Caco-2 (cell line): ENCODE measurements around the gene LRRC1. TPM values are rescaled to one million over a fixed set of nuclear protein-coding genes. Genes with fewer than 3 reads are reported as not detected.

Source experiments
- BruUV-seq: library from RNA; stranded (reverse); fragments of 400-500 nt; replicated peaks from 2 replicates; lab custom pipeline; 2021; lab: Mats Ljungman, UMichigan
- CTCF ChIA-PET: fragments of 300-600 bp; sonication (Branson Sonifier 250); formaldehyde crosslinking; loops from one replicate; lab custom pipeline; 2022; ENCODE audit warnings: antibody characterized with exemption; lab: Charles Lee
- POLR2A ChIA-PET: fragments of 300-600 bp; sonication (Branson Sonifier 250); formaldehyde crosslinking; loops from one replicate; lab custom pipeline; 2022; ENCODE audit warnings: antibody characterized with exemption; lab: Charles Lee
- DNase-seq, 2 experiments: peaks; one replicate each; pipeline versions ENCODE4 v3.0.0 to v3.0.0-alpha.2; 2020 to 2022
- H3K27me3 ChIP-seq: replicated peaks from 2 replicates; pipeline ENCODE4 v1.6.0; 2011; ENCODE audit warnings: low read length; ENCODE audit not compliant: control insufficient read depth, insufficient read depth
- H3K36me3 ChIP-seq: 2 replicates; pipeline ENCODE4 v1.5.1; 2011; ENCODE audit warnings: low read length; ENCODE audit not compliant: control insufficient read depth, insufficient read depth
- H3K4me1 ChIP-seq: fragments of 250-450 bp; sonication (Bioruptor Pico); 2 replicates; pipeline ENCODE4 v1.5.1; 2020; ENCODE audit warnings: mild to moderate bottlenecking
- H3K4me3 ChIP-seq: 2 replicates; pipeline ENCODE4 v1.5.1; 2011; ENCODE audit warnings: low read depth, mild to moderate bottlenecking, control low read depth, low read length
- H3K9me3 ChIP-seq: fragments of 250-450 bp; sonication (Bioruptor Pico); 2 replicates; pipeline ENCODE4 v1.5.1; 2020; ENCODE audit warnings: mild to moderate bottlenecking, moderate library complexity
- H3K27ac Mint-ChIP-seq: one replicate; pipeline ENCODE4 v1.8.0; 2022; ENCODE audit warnings: mixed read lengths; ENCODE audit not compliant: unreplicated experiment
- H3K27me3 Mint-ChIP-seq: one replicate; pipeline ENCODE4 v1.8.0; 2022; ENCODE audit warnings: mixed read lengths; ENCODE audit not compliant: insufficient read depth, unreplicated experiment
- H3K36me3 Mint-ChIP-seq: one replicate; pipeline ENCODE4 v1.8.0; 2022; ENCODE audit warnings: mild to moderate bottlenecking, mixed read lengths; ENCODE audit not compliant: insufficient read depth, unreplicated experiment
- H3K4me1 Mint-ChIP-seq: one replicate; pipeline ENCODE4 v1.8.0; 2022; ENCODE audit warnings: low read depth, mixed read lengths; ENCODE audit not compliant: unreplicated experiment
- H3K4me3 Mint-ChIP-seq: one replicate; pipeline ENCODE4 v1.8.0; 2022; ENCODE audit warnings: mild to moderate bottlenecking, moderate library complexity, mixed read lengths; ENCODE audit not compliant: unreplicated experiment
- H3K9me3 Mint-ChIP-seq: one replicate; pipeline ENCODE4 v1.8.0; 2022; ENCODE audit warnings: mixed read lengths; ENCODE audit not compliant: unreplicated experiment
- intact Hi-C: fragments of 100-400 bp; cut with micrococcal nuclease; formaldehyde crosslinking; loops from one replicate; pipeline ENCODE4 v1.10.0; 2022; ENCODE audit not compliant: unreplicated experiment
- total RNA-seq: library from RNA; stranded (reverse); gene quantifications from 2 replicates; pipeline ENCODE4 v1.2.3, GENCODE V29; 2022
- TF ChIP-seq, protein P1 (sequence below), 2 experiments: fragments of 200-600 bp in 1 of 2; IDR thresholded peaks; 1 replicate in 1 of 2; 2 replicates in 1 of 2; pipeline versions ENCODE4 v1.5.1 to v1.8.0; 2011 to 2022; ENCODE audit warnings: antibody characterized with exemption in 1 of 2, control low read depth in 1 of 2, inconsistent platforms in 1 of 2, low read depth in 1 of 2, low read length in 1 of 2, mild to moderate bottlenecking in 1 of 2, moderate library complexity in 1 of 2; ENCODE audit not compliant: insufficient read depth in 1 of 2, severe bottlenecking in 1 of 2, unreplicated experiment in 1 of 2

The LRRC1 gene
- total RNA-seq, 1 experiment from 2014 or later, result 60.8 TPM

GRCh38 chr6:53924821-53925422 is 130.1 kb downstream of the LRRC1 start:
- ChIA-PET POLR2A (interaction anchor here (1.0 kb wide), 1 partner anchor 132 kb away, joined by 3 read pairs; no protein-coding TSS in a partner anchor), CTCF (no interaction called here)
- no peaks in the 10 kb centered on the region for H3K27me3 ChIP-seq
- H3K27ac Mint-ChIP-seq, result peak overlapping the region; percentile 45
- no peaks in the 10 kb centered on the region for H3K9me3 ChIP-seq
- no peak overlapping the region for H3K4me3 ChIP-seq
- no peaks in the 10 kb centered on the region for H3K27me3 Mint-ChIP-seq
- no peaks in the 10 kb centered on the region for H3K36me3 ChIP-seq
- H3K9me3 Mint-ChIP-seq, result no peaks in the 10 kb centered on the region
- H3K4me3 Mint-ChIP-seq, result no peak overlapping the region
- intact Hi-C loops, result loop anchor here (5.0 kb wide), 2 partner anchors 32 to 133 kb away; no protein-coding TSS in a partner anchor
- peaks cover 81% of the 10 kb centered on the region for H3K36me3 Mint-ChIP-seq
- H3K4me1 Mint-ChIP-seq, result peaks cover 25% of the 10 kb centered on the region
- H3K4me1 ChIP-seq, result peaks cover 35% of the 10 kb centered on the region
- no peak for DNase-seq
- no TSS peak for BruUV-seq
- TF ChIP-seq, protein P1, sequence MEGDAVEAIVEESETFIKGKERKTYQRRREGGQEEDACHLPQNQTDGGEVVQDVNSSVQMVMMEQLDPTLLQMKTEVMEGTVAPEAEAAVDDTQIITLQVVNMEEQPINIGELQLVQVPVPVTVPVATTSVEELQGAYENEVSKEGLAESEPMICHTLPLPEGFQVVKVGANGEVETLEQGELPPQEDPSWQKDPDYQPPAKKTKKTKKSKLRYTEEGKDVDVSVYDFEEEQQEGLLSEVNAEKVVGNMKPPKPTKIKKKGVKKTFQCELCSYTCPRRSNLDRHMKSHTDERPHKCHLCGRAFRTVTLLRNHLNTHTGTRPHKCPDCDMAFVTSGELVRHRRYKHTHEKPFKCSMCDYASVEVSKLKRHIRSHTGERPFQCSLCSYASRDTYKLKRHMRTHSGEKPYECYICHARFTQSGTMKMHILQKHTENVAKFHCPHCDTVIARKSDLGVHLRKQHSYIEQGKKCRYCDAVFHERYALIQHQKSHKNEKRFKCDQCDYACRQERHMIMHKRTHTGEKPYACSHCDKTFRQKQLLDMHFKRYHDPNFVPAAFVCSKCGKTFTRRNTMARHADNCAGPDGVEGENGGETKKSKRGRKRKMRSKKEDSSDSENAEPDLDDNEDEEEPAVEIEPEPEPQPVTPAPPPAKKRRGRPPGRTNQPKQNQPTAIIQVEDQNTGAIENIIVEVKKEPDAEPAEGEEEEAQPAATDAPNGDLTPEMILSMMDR (IDR thresholded peaks at IDR 0.05; ENCODE audit: insufficient read depth in 1 of 2, low read depth in 1 of 2, low read length in 1 of 2, severe bottlenecking in 1 of 2, unreplicated experiment in 1 of 2), result no peak

DNA sequence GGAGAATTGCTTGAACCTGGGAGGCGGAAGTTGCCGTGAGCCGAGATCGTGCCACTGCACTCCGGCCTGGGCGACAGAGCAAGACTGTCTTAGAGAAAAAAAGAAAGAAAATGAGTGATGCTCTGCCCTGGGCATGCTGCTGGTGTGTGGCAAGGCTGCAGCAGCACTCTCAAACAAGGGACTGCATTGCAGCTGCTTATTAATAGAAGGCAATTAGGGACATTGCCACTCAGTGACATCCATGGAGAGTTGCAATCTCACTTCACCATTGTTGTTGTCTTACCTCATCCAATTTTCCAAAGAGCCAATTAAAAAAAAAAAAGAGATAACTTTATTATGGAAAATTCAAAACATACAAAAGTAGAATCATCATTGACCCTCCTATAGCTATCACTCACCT is 131.1 kb downstream of the LRRC1 start:
- no peaks in the 10 kb centered on the region for H3K27me3 Mint-ChIP-seq
- TF ChIP-seq, protein P1 (IDR thresholded peaks at IDR 0.05; ENCODE audit: insufficient read depth in 1 of 2, low read depth in 1 of 2, low read length in 1 of 2, severe bottlenecking in 1 of 2, unreplicated experiment in 1 of 2), result no peak
- no peak overlapping the region for H3K4me3 Mint-ChIP-seq
- no peak for DNase-seq
- H3K9me3 ChIP-seq, result no peaks in the 10 kb centered on the region
- no peaks in the 10 kb centered on the region for H3K36me3 ChIP-seq
- intact Hi-C loops, result no loop called here
- peak overlapping the region; percentile 45 for H3K27ac Mint-ChIP-seq
- no peak overlapping the region for H3K4me3 ChIP-seq
- H3K4me1 Mint-ChIP-seq, result peaks cover 19% of the 10 kb centered on the region
- POLR2A ChIA-PET, result no interaction called here
- no TSS peak for BruUV-seq
- no peaks in the 10 kb centered on the region for H3K27me3 ChIP-seq
- no peaks in the 10 kb centered on the region for H3K9me3 Mint-ChIP-seq
- peaks cover 35% of the 10 kb centered on the region for H3K4me1 ChIP-seq
- CTCF ChIA-PET, result no interaction called here
- peaks cover 80% of the 10 kb centered on the region for H3K36me3 Mint-ChIP-seq

DNA sequence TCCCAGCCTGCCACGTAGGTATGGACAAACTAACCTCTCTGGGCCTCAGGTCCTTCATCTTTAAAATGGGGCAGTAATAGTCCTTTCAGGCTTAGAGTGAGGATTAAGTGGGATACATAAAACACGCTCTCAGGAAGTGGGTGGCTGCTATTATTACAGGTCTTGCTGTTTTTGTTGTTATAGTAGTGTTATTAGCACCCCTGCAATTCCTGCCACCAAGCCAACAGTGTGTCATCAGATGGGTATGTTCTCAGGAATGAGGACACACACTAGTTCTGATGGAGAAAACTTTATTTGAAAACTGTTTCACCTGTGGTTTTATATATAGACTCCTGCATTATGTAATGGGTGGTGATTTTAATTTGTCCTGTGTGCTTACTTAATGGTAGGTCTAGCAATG is 131.7 kb downstream of the LRRC1 start:
- peaks cover 13% of the 10 kb centered on the region for H3K4me1 Mint-ChIP-seq
- POLR2A ChIA-PET, result no interaction called here
- no peak overlapping the region for H3K4me3 Mint-ChIP-seq
- Histone ChIP-seq H3K9me3 (no peaks in the 10 kb centered on the region), H3K27me3 (no peaks in the 10 kb centered on the region), H3K4me3 (no peak overlapping the region), H3K4me1 (peaks cover 31% of the 10 kb centered on the region), H3K36me3 (no peaks in the 10 kb centered on the region)
- H3K27me3 Mint-ChIP-seq, result no peaks in the 10 kb centered on the region
- no peak for DNase-seq
- TF ChIP-seq, protein P1 (IDR thresholded peaks at IDR 0.05; ENCODE audit: insufficient read depth in 1 of 2, low read depth in 1 of 2, low read length in 1 of 2, severe bottlenecking in 1 of 2, unreplicated experiment in 1 of 2), result no peak
- no peaks in the 10 kb centered on the region for H3K9me3 Mint-ChIP-seq
- peak overlapping the region; percentile 30 for H3K27ac Mint-ChIP-seq
- BruUV-seq, result no TSS peak
- CTCF ChIA-PET, result no interaction called here
- intact Hi-C loops, result no loop called here
- H3K36me3 Mint-ChIP-seq, result peaks cover 74% of the 10 kb centered on the region
